HG02588 (cell line): Measurements from ENCODE around the gene ZMAT5.

ENCODE experiments used
- ATAC-seq: cut with Tn5 transposase; IDR thresholded peaks from one replicate; pipeline ENCODE4 v1.9.1; 2021; ENCODE audit warnings: mild to moderate bottlenecking, moderate library complexity; ENCODE audit not compliant: unreplicated experiment

ZMAT5 gene

DNA sequence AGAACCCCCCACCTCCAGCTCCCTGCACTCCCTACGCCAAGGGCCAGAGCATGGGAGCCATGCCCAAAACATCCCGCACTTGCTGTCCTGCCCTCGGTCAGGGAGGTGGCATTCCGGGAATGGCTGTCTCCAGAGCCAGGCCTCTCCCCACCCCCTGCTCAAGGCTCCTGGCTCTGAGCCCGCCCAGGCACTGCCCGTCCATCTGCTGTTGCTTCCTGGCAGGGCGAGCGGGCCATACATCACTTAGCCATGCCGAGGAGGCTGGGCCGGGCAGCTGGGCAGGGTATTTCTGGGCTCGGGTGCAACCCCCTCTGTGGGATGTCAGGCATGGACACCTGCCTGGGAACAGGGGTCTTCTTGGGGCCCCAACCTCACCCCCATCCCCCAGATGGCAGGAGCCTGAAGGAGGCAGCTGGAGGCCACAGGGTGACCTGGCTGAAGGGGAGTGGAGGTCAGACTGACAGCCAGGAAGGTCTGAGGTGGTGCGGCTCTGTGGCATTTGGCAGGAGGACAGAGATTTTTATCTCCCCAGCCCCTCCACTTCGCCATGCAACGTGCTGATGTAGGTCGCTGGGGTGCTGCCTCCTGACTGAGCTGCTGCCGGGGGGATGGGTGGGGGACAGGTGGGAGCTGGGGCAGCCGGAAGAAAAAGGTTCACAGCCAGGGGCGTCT, 55.7 kb downstream of the ZMAT5 start:
- no peak for ATAC-seq

GRCh38 chr22:29710193-29710592, 56.6 kb downstream of the ZMAT5 start:
- no peak for ATAC-seq

GRCh38 chr22:29707471-29707870, 59.3 kb downstream of the ZMAT5 start:
- ATAC-seq, result no peak

DNA sequence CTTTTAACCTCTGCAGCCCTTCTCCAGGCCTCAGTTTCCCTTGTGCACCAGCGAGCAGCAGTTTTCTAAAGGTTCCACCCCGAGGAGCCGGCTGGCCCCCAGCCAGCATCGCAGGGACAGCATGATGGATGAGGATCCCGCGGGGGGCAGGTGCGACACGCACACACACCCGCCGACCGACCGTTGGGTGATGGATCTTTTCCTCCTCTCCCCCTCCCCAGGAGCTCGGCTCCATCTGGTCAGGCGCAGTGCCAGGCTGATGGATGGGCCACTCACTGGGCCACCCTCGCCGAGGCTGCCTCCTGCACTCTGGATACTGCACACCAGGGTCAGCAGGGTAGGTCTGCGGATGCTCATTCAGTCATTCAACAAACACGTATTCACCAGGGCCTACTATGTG, 59.8 kb downstream of the ZMAT5 start:
- no peak for ATAC-seq

GRCh38 chr22:29706486-29706885, 60.3 kb downstream of the ZMAT5 start:
- ATAC-seq, result no peak

DNA sequence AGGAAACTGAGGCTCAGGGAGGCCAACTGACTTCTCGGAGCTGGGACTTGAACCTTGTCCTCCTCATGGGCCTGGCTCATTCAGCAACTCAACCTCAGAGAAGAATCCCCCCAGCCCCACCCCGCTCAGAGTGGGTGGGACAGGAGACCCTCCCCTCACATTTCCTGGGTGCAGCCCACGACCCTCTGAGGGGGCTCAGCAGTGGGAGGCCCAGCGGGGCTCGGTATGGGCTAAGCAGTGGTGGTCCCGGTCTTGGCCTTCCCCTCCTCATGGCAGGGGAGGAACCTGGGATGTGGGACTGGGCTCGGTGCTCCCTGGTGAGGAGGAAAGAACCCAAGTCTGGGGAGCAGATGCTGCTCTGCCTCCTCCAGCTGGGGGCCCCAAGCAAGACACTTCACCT, 61.2 kb downstream of the ZMAT5 start:
- ATAC-seq, result no peak

- no peak for ATAC-seq
Measured at GRCh38 chr22:29704528-29705285, 62.1 kb downstream of the ZMAT5 start.

GRCh38 chr22:29703569-29704195, 63.1 kb downstream of the ZMAT5 start:
- ATAC-seq, result no peak

DNA sequence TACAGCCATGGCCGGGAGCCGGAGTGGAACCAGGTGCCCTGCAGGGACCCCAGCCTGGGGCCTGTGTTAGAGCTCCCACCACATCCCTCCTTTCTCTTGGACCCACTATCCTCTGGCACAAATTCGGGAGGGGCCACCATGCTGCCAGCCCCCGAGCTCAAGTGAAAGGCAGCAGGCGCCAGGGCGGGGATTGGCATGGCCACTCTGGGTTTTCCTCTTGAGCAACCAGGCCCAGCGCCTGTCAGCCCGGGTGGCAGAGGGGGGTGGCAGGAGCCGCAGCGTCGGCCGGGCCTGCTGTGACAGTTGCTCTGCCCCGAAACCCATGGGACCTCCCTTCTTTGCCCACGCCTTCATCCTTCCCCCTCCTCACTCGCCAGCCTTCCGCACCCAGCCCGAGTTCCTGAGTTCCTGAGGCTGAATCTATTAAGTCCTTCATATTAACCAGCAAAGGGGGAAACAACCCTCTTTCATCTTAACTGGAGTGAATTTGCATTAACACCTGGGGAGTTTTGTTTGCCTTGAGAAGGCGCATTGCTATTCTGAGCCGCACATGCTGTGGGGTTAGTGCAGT, 63.8 kb downstream of the ZMAT5 start:
- ATAC-seq, result no peak

GRCh38 chr22:29702000-29702930, 64.5 kb downstream of the ZMAT5 start:
- no peak for ATAC-seq

DNA sequence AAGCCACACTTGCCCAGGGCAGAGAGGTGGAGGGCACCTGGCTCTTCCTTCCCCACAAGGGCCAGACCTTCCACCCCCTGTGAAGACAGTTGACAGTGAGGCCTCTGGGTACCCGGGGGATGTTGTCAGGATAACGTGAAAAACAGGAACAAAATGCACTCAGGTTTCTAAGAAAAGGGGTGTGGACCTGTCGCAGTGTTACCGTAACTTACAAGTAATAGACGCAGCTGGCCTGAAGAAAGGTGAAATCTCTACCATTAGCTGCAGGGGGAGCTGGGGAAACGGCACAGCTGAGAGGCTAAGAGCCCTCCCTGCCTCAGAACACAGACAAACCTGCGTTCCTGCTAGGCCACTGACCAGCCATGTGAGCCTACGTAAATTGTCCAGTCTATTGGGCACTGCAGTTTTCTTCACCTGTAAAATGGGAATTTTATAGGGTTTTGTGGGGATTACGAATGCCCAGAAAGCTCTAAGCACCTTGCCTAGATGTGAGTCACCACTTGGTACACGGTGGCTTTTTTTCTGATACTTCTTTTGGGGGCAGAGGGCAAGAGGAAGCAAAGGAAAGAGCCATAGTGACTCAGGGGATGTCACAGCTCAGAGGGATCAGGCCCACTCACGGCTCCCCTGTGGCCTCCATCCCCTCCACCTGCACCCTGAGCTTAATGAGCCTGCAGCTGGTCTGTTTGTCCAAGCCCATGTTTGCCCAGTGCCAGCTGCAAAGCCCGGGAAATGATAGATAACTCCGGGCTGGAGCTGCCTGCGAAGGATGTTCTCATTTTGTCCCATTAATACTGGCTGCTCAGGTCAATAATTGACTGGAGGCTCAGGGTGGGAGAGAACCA, 65.4 kb downstream of the ZMAT5 start:
- no peak for ATAC-seq

GRCh38 chr22:29700900-29701154, 66.0 kb downstream of the ZMAT5 start:
- ATAC-seq, result no peak

- ATAC-seq, result no peak
Measured at GRCh38 chr22:29700206-29700899, 66.5 kb downstream of the ZMAT5 start.

- no peak for ATAC-seq
Measured at GRCh38 chr22:29697853-29698598, 68.8 kb downstream of the ZMAT5 start.

DNA sequence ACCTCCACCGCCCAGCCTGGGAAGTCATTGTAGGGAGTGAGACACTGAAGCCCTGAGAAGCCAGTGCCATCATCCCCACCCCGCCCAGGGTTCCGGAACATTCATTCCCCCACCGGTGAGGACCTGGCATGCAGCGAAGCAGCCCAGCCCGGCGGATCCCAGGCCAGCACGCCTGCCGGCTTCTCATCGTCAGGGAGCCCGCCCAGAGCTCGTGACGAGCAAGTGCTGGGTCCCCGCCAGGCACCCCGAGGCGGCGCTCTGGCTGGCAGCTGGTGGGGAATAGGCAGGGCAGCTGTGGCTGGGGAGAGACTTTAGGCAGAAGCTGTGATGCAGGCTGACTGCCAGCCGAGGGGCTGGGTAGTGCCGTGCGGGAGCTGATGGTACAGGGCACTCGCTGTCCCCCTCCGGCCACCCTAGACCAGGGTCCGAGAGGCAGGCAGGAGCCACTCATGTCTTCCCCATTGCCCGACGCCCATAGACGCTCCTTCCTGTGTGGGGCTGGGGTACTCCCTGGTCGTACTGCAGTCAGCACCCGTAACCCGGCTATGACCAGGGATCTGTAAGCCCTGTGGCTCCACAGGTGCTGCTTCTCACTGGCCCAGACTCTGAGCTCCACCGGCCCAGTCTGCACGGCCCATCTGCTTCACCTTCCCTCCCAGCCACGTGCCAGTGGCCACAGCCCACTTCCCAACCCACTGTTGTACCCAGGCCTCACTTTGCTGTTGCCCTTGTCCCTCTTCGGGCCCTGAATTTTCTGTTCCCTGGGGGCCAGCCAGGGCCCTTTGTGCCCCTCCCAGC, 71.5 kb downstream of the ZMAT5 start:
- ATAC-seq, result no peak

- no peak for ATAC-seq
Measured at GRCh38 chr22:29693671-29694070, 73.1 kb downstream of the ZMAT5 start.

GRCh38 chr22:29693161-29693560, 73.6 kb downstream of the ZMAT5 start:
- no peak for ATAC-seq

DNA sequence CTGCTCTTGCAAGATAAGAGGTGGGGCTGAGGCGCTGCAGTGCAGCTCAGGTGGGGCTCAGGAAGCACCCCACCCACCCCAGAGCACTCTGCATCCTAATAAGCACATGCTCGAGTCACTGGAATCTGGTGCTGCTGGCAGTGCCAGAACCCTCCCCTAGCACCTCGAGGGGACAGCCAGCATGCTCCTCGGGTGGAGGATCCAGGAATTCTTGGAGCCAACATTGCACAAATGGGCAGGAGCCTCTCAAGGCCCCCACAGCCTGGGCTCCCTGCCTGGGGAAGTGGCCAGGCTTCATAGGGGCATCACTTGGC, 74.5 kb downstream of the ZMAT5 start:
- no peak for ATAC-seq
